H1 (cell line): Measurements from ENCODE around the gene PLPP2. TPM values are rescaled to one million over a fixed set of nuclear protein-coding genes. Genes with fewer than 3 reads are reported as not detected.
"Not testable (repeated sequence)": the region's sequence is repeated elsewhere in the genome, so short reads cannot be mapped to it uniquely, and the experiment has no call there.

Source experiments
- CTCF ChIA-PET: fragments of 300-600 bp; sonication (Branson Sonifier 250); formaldehyde crosslinking; loops from one replicate; lab custom pipeline; 2021; ENCODE audit not compliant: partially characterized antibody; lab: Charles Lee
- POLR2A ChIA-PET: fragments of 300-600 bp; sonication (Branson Sonifier 250); formaldehyde crosslinking; loops from one replicate; lab custom pipeline; 2021; ENCODE audit warnings: inconsistent platforms; ENCODE audit not compliant: partially characterized antibody; lab: Charles Lee
- DNase-seq, 2 experiments: peaks; one replicate each; pipeline versions ENCODE4 v3.0.0 to v3.0.0-alpha.2; 2010 to 2022; ENCODE audit warnings: low spot score in 2 of 2, low read depth in 1 of 2, mixed read lengths in 1 of 2
- FAIRE-seq: peaks from 2 replicates; lab custom pipeline; 2011; peaks lifted over from hg19 to GRCh38; lab: Jason Lieb, UNC
- H2AFZ ChIP-seq: 2 replicates; pipeline ENCODE4 v1.8.1; 2012; ENCODE audit warnings: low read length, inconsistent platforms
- H2AK5ac ChIP-seq: 2 replicates; pipeline ENCODE4 v1.6.1; 2013; ENCODE audit warnings: low read depth, low read length
- H2BK120ac ChIP-seq: replicated peaks from 2 replicates; pipeline ENCODE3; 2013; ENCODE audit warnings: low read depth, low read length, inconsistent platforms
- H2BK12ac ChIP-seq: 2 replicates; pipeline ENCODE4 v1.6.1; 2013; ENCODE audit warnings: low read depth, low read length
- H2BK15ac ChIP-seq: 2 replicates; pipeline ENCODE4 v1.6.1; 2013; ENCODE audit warnings: low read length
- H2BK20ac ChIP-seq: 2 replicates; pipeline ENCODE4 v1.6.1; 2013; ENCODE audit warnings: low read length
- H2BK5ac ChIP-seq: 2 replicates; pipeline ENCODE4 v1.6.1; 2013; ENCODE audit warnings: low read depth, low read length
- H3K14ac ChIP-seq: 2 replicates; pipeline ENCODE4 v1.6.1; 2013; ENCODE audit warnings: inconsistent platforms; ENCODE audit not compliant: insufficient read length
- H3K18ac ChIP-seq: 2 replicates; pipeline ENCODE4 v1.6.1; 2013; ENCODE audit warnings: low read length; ENCODE audit errors: extremely low read depth
- H3K23ac ChIP-seq: 2 replicates; pipeline ENCODE4 v1.6.1; 2013; ENCODE audit warnings: inconsistent platforms; ENCODE audit not compliant: insufficient read length
- H3K23me2 ChIP-seq: 2 replicates; pipeline ENCODE4 v1.6.1; 2013; ENCODE audit warnings: low read depth, low read length
- H3K27ac ChIP-seq: 2 replicates; pipeline ENCODE4 v1.6.1; 2011; ENCODE audit warnings: low read depth, low read length, inconsistent platforms
- H3K27me3 ChIP-seq, 4 experiments: replicated peaks in 1 of 4; 1 replicate in 1 of 4; 2 replicates in 3 of 4; pipeline versions ENCODE4 v1.6.1 to v1.8.1; 2011 to 2013; ENCODE audit warnings: low read length in 3 of 4, mild to moderate bottlenecking in 3 of 4, inconsistent platforms in 2 of 4, mixed read lengths in 2 of 4, moderate library complexity in 1 of 4; ENCODE audit not compliant: control insufficient read depth in 3 of 4, insufficient read depth in 3 of 4; ENCODE audit errors: extremely low read depth in 1 of 4
- H3K36me3 ChIP-seq, 4 experiments: 2 replicates each; pipeline versions ENCODE4 v1.6.1 to v1.8.1; 2011 to 2013; ENCODE audit warnings: mild to moderate bottlenecking in 4 of 4, low read length in 3 of 4, moderate library complexity in 2 of 4, control low read depth in 1 of 4, inconsistent platforms in 1 of 4; ENCODE audit not compliant: insufficient read depth in 4 of 4, control insufficient read depth in 2 of 4
- H3K4ac ChIP-seq: replicated peaks from 2 replicates; pipeline ENCODE3; 2013; ENCODE audit warnings: low read length, low read depth, mixed read lengths, inconsistent platforms; ENCODE audit not compliant: insufficient read length
- H3K4me1 ChIP-seq, 4 experiments: replicated peaks in 1 of 4; 1 replicate in 1 of 4; 2 replicates in 3 of 4; pipeline versions ENCODE4 v1.6.1 to v1.8.1; 2011 to 2013; ENCODE audit warnings: low read length in 3 of 4, inconsistent platforms in 2 of 4, mixed read lengths in 1 of 4; ENCODE audit not compliant: insufficient read depth in 4 of 4, control insufficient read depth in 3 of 4
- H3K4me2 ChIP-seq, 2 experiments: 2 replicates each; pipeline versions ENCODE4 v1.6.1 to v1.8.1; 2011 to 2013; ENCODE audit warnings: low read depth in 2 of 2, low read length in 2 of 2, control low read depth in 1 of 2, inconsistent platforms in 1 of 2, mild to moderate bottlenecking in 1 of 2; ENCODE audit not compliant: insufficient read depth in 1 of 2
- H3K4me3 ChIP-seq, 4 experiments: fragments of 200-600, 300-600 bp in 1 of 4; sonication (generic), shearing (Covaris generic), sonication (Bioruptor Twin) in 1 of 4; 2 replicates each; pipeline versions ENCODE4 v1.5.1 to v1.8.1; 2011 to 2016; ENCODE audit warnings: low read length in 4 of 4, low read depth in 3 of 4, control low read depth in 2 of 4, inconsistent platforms in 2 of 4, mild to moderate bottlenecking in 2 of 4, mixed read lengths in 1 of 4, moderate library complexity in 1 of 4; ENCODE audit not compliant: insufficient read depth in 2 of 4; ENCODE audit errors: extremely low read depth in 1 of 4
- H3K56ac ChIP-seq: replicated peaks from 2 replicates; pipeline ENCODE3; 2013; ENCODE audit warnings: low read depth, mild to moderate bottlenecking, mixed read lengths, low read length, inconsistent platforms; ENCODE audit not compliant: insufficient read length
- H3K79me1 ChIP-seq: 2 replicates; pipeline ENCODE4 v1.6.1; 2013; ENCODE audit warnings: low read depth, low read length, control low read depth
- H3K79me2 ChIP-seq, 2 experiments: 2 replicates each; pipeline versions ENCODE4 v1.6.1 to v1.8.1; 2012 to 2013; ENCODE audit warnings: low read length in 2 of 2, mild to moderate bottlenecking in 2 of 2, inconsistent platforms in 1 of 2; ENCODE audit not compliant: insufficient read depth in 2 of 2, control insufficient read depth in 1 of 2
- H3K9ac ChIP-seq, 4 experiments: replicated peaks in 1 of 4; 1 replicate in 1 of 4; 2 replicates in 3 of 4; pipeline versions ENCODE4 v1.6.1 to v1.8.1; 2011 to 2013; ENCODE audit warnings: low read depth in 3 of 4, low read length in 3 of 4, control low read depth in 2 of 4, mild to moderate bottlenecking in 2 of 4, moderate library complexity in 2 of 4, inconsistent platforms in 1 of 4; ENCODE audit errors: extremely low read depth in 1 of 4
- H3K9me3 ChIP-seq, 2 experiments: 2 replicates each; pipeline versions ENCODE4 v1.6.1 to v1.8.1; 2012 to 2013; ENCODE audit warnings: mild to moderate bottlenecking in 2 of 2, moderate library complexity in 2 of 2, control low read depth in 1 of 2, inconsistent platforms in 1 of 2, low read depth in 1 of 2, low read length in 1 of 2, mixed read lengths in 1 of 2; ENCODE audit not compliant: insufficient read depth in 2 of 2
- H4K20me1 ChIP-seq, 2 experiments: replicated peaks in 1 of 2; 2 replicates each; pipeline versions ENCODE3 to v1.8.1; 2011 to 2013; ENCODE audit warnings: inconsistent platforms in 2 of 2, low read length in 2 of 2, mild to moderate bottlenecking in 1 of 2; ENCODE audit not compliant: insufficient read depth in 2 of 2, control insufficient read depth in 1 of 2
- H4K5ac ChIP-seq: 2 replicates; pipeline ENCODE4 v1.6.1; 2013; ENCODE audit warnings: low read length, low read depth, mixed read lengths, inconsistent platforms; ENCODE audit not compliant: insufficient read length
- H4K8ac ChIP-seq: 2 replicates; pipeline ENCODE4 v1.8.0; 2013; ENCODE audit warnings: mild to moderate bottlenecking, moderate library complexity, low read length, inconsistent platforms; ENCODE audit not compliant: insufficient read depth; ENCODE audit errors: extremely low read depth
- H4K91ac ChIP-seq: replicated peaks from 2 replicates; pipeline ENCODE3; 2013; ENCODE audit warnings: low read length, mixed read lengths, inconsistent platforms; ENCODE audit not compliant: insufficient read length
- WGBS, 2 experiments: shearing (Covaris generic) in 1 of 2; methylation state at CpG; one replicate each; pipeline versions ENCODE4 v1.1.6 to v1.1.7; 2013 to 2015; ENCODE audit warnings: low lambda C conversion rate in 2 of 2, mixed read lengths in 2 of 2, inconsistent platforms in 1 of 2, low coverage in 1 of 2, missing lambda C conversion rate in 1 of 2; ENCODE audit not compliant: insufficient replicate concordance in 2 of 2, insufficient coverage in 1 of 2, insufficient read length in 1 of 2; ENCODE audit errors: extremely low coverage in 1 of 2, missing lambda C conversion rate in 1 of 2; 5-methylcytosine and 5-hydroxymethylcytosine counted together
- polyA plus RNA-seq, 7 experiments: library from polyadenylated mRNA; depleted of rRNA in 3 of 7; stranded (reverse) in 5 of 7; unstranded in 2 of 7; fragments of >200 nt in 5 of 7; fragments of 200-250 nt in 2 of 7; gene quantifications; 1 replicate in 5 of 7; 2 replicates in 1 of 7; 4 replicates in 1 of 7; pipeline versions ENCODE4 v1.2.1 to v1.2.3, GENCODE V29; 2011 to 2013; ENCODE audit warnings: missing spikeins in 2 of 7, mixed read lengths in 2 of 7
- total RNA-seq: library from RNA; stranded (reverse); fragmentation: NEBNext Ultra II Directional; extraction: Animal tissue kit (Norgen Biotek cat#: 25700); gene quantifications from 2 replicates; pipeline ENCODE4 v1.2.1, GENCODE V29; 2021

The PLPP2 gene
- total and polyA plus RNA-seq, 2 of the 8 experiments (the other 6 are each of a cell fraction or from before 2014, with no cell fraction given) = 101 to 195 TPM

DNA sequence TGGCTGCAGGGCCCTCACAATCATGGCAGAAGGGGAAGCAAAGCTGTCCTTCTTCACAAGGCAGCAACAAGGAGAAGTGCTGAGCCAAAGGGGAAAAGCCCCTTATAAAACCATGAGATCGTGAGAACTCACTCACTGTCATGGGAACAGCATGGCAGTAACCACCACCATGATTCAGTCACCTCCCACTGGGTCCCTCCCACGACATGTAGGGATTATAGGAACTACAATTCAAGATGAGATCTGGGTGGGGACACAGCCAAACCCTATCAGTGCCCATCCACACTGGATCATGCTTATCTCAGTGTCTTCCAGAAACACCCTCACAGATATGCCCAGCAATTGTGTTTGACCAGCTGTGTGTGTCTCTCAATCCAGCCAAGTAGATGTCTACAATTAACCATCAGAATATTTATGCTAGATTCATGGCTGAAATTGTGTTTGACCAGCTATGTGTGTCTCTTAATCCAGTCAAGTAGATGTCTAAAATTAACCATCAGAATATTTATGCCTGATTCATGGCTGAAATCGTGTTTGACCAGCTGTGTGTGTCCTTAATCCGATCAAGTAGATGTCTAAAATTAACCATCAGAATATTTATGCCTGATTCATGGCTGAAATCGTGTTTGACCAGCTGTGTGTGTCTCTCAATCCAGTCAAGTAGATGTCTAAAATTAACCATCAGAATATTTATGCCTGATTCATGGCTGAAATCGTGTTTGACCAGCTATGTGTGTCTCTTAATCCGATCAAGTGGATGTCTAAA is 38.6 kb downstream of the PLPP2 start:
- H3K23ac ChIP-seq, H2BK20ac ChIP-seq: not testable (repeated sequence)

More for the DNA sequence above, 38.6 kb downstream of the PLPP2 start:
- H3K56ac ChIP-seq, CTCF ChIA-PET, H3K9ac ChIP-seq, H4K5ac ChIP-seq, H3K14ac ChIP-seq, H3K4me2 ChIP-seq, H3K79me1 ChIP-seq, H3K4me3 ChIP-seq, H2BK15ac ChIP-seq, H2AK5ac ChIP-seq, H3K18ac ChIP-seq, H2AFZ ChIP-seq, H3K36me3 ChIP-seq, H3K4ac ChIP-seq, H4K20me1 ChIP-seq, H3K27me3 ChIP-seq, H3K23me2 ChIP-seq, H4K8ac ChIP-seq, H4K91ac ChIP-seq, DNase-seq, H3K27ac ChIP-seq, H3K79me2 ChIP-seq, H2BK12ac ChIP-seq, POLR2A ChIA-PET, H2BK120ac ChIP-seq, H2BK5ac ChIP-seq, FAIRE-seq, H3K4me1 ChIP-seq: not testable (repeated sequence)
- WGBS, 2 experiments = 69% methylated on average over 7 of the region's 7 CpGs; no CpG with 5 or more reads in 1 of the 2 experiments
- peaks cover 5 to 10% of the 10 kb centered on the region in 2 experiments; a peak in 2 of 4 replicates for H3K9me3 ChIP-seq
